Gastrocnemius medialis (tissue), 4 donors: Measurements from ENCODE around the gene JUNB. TPM values are rescaled to one million over a fixed set of nuclear protein-coding genes. Genes with fewer than 3 reads are reported as not detected.
"Not testable (repeated sequence)": the region's sequence is repeated elsewhere in the genome, so short reads cannot be mapped to it uniquely, and the experiment has no call there.

ENCODE experiments used
- ATAC-seq, 2 donors: fragments of 150-250 bp; one replicate each; pipeline ENCODE4 v1.9.1; 2016
- DNase-seq, 2 donors: peaks; one replicate each; pipeline ENCODE4 v3.0.0-alpha.2; 2019
- H3K27ac ChIP-seq, 4 donors: fragments of 200-600 bp; sonication (generic); 1 replicate in 1 of 4; 2 replicates in 3 of 4; pipeline ENCODE4 v1.5.1; 2016 to 2018; ENCODE audit warnings: mild to moderate bottlenecking in 2 of 4, moderate library complexity in 1 of 4
- H3K27me3 ChIP-seq, 3 donors: fragments of 200-600 bp; sonication (generic) in 2 of 3; 1 replicate in 1 of 3; 2 replicates in 2 of 3; pipeline versions ENCODE4 v1.5.1 to v1.6.0; 2016 to 2019; ENCODE audit warnings: mild to moderate bottlenecking in 1 of 3, moderate library complexity in 1 of 3
- H3K36me3 ChIP-seq, 2 donors: fragments of 200-600 bp; sonication (generic) in 1 of 2; one replicate each; pipeline ENCODE4 v1.5.1; 2017 to 2018
- H3K4me1 ChIP-seq, 2 donors: fragments of 200-600 bp; sonication (generic) in 1 of 2; one replicate each; pipeline ENCODE4 v1.5.1; 2016 to 2017; ENCODE audit warnings: mild to moderate bottlenecking in 2 of 2
- H3K4me3 ChIP-seq, 4 donors: fragments of 200-600 bp; sonication (generic) in 3 of 4; 1 replicate in 1 of 4; 2 replicates in 3 of 4; pipeline ENCODE4 v1.5.1; 2016 to 2019; ENCODE audit warnings: mild to moderate bottlenecking in 2 of 4
- H3K9me3 ChIP-seq, 3 donors: fragments of 200-600 bp; sonication (generic) in 2 of 3; 1 replicate in 1 of 3; 2 replicates in 2 of 3; pipeline ENCODE4 v1.5.1; 2016 to 2019
- CTCF ChIP-seq, 5 experiments: fragments of 450-650 bp in 3 of 5; fragments of 200-600 bp in 2 of 5; sonication (generic) in 2 of 5; IDR thresholded peaks in 4 of 5; conservative IDR thresholded peaks in 1 of 5; 1 replicate in 4 of 5; 2 replicates in 1 of 5; pipeline ENCODE4 v1.5.1; 2016 to 2019; ENCODE audit warnings: antibody characterized with exemption in 5 of 5, mild to moderate bottlenecking in 3 of 5, moderate library complexity in 3 of 5
- POLR2A ChIP-seq, 2 donors: fragments of 450-650 bp; IDR thresholded peaks; one replicate each; pipeline ENCODE4 v1.6.1; 2017; ENCODE audit warnings: antibody characterized with exemption in 2 of 2, mild to moderate bottlenecking in 2 of 2, moderate library complexity in 2 of 2
- in situ Hi-C, 4 donors: fragments of 200-750 bp; cut with MboI; loops; one replicate each; pipeline versions ENCODE4 v1.15.0 to v1.8.0; 2017; ENCODE audit warnings: low sequenced_read_pairs in 4 of 4
- intact Hi-C: fragments of 100-400 bp; cut with DNase I; formaldehyde crosslinking; loops from one replicate; pipeline ENCODE4 v1.15.1; 2023; ENCODE audit warnings: low total_unique reads
- total RNA-seq, 4 donors: library from RNA; depleted of rRNA; stranded (reverse); fragments of >200 nt; gene quantifications; one replicate each; pipeline versions ENCODE4 v1.1.0 to v1.2.3, GENCODE V29; 2016

JUNB gene
- total RNA-seq, 4 donors from 2014 or later: 59.0 to 200 (median 128) TPM

- H3K27me3 ChIP-seq: no peaks in the 10 kb centered on the region
- DNase-seq (peak in 1 of 2 donors; percentile 66), ATAC-seq (peak in 1 of 2 donors; percentile 9)
- peak overlapping the region; percentile 20 to 47 (median 38) for H3K27ac ChIP-seq
- H3K9me3 ChIP-seq: no peaks in the 10 kb centered on the region
- no peak overlapping the region for H3K4me3 ChIP-seq
- TF ChIP-seq CTCF (IDR thresholded peaks at IDR 0.05 in 4 of 5, conservative IDR thresholded peaks at IDR 0.05 in 1 of 5): peak; percentile 93 to 98 (median 97)
- no peak for TF ChIP-seq POLR2A (IDR thresholded peaks at IDR 0.05)
- in situ Hi-C loops (loop anchor here in 2 of 4 donors (5.0 kb wide), 1 partner anchor 34 kb away; no protein-coding TSS in a partner anchor), intact Hi-C loops (loop anchor here (1.0 kb wide), 2 partner anchors 18 to 30 kb away; no protein-coding TSS in a partner anchor)
- peaks cover 0 to 22% of the 10 kb centered on the region in 2 donors for H3K36me3 ChIP-seq
- H3K4me1 ChIP-seq: peaks cover 16 to 24% of the 10 kb centered on the region in 2 donors
Observed at GRCh38 chr19:12796146-12797071, 5.1 kb downstream of the JUNB start.

GRCh38 chr19:12797141-12797587, 5.9 kb downstream of the JUNB start:
- Histone ChIP-seq H3K27me3 (no peaks in the 10 kb centered on the region), H3K4me1 (peaks cover 16 to 27% of the 10 kb centered on the region in 2 donors), H3K4me3 (no peak overlapping the region), H3K36me3 (peaks cover 0 to 22% of the 10 kb centered on the region in 2 donors), H3K27ac (peak overlapping the region in 1 of 4 donors; percentile 47), H3K9me3 (no peaks in the 10 kb centered on the region)
- no peak for DNase-seq
- intact Hi-C loops: no loop called here
- in situ Hi-C loops: loop anchor here in 2 of 4 donors (5.0 kb wide), 1 partner anchor 35 kb away; no protein-coding TSS in a partner anchor
- no peak for TF ChIP-seq CTCF (IDR thresholded peaks at IDR 0.05 in 4 of 5, conservative IDR thresholded peaks at IDR 0.05 in 1 of 5)
- no peak for TF ChIP-seq POLR2A (IDR thresholded peaks at IDR 0.05)
- no peak for ATAC-seq

- H3K4me3 ChIP-seq, H3K9me3 ChIP-seq, H3K27ac ChIP-seq, DNase-seq, intact Hi-C loops, H3K27me3 ChIP-seq, ATAC-seq: not testable (repeated sequence)
- H3K36me3 ChIP-seq: peaks cover 0 to 22% of the 10 kb centered on the region in 2 donors
- in situ Hi-C loops: loop anchor here in 2 of 4 donors (5.0 kb wide), 1 partner anchor 35 kb away; no protein-coding TSS in a partner anchor
- peaks cover 19 to 31% of the 10 kb centered on the region in 2 donors for H3K4me1 ChIP-seq
Observed at GRCh38 chr19:12797607-12798006, 6.3 kb downstream of the JUNB start.

GRCh38 chr19:12799742-12800465, 8.6 kb downstream of the JUNB start:
- H3K27ac ChIP-seq: peak overlapping the region in 2 of 4 donors; percentile 86 to 93
- TF ChIP-seq POLR2A (IDR thresholded peaks at IDR 0.05) (no peak), CTCF (IDR thresholded peaks at IDR 0.05 in 4 of 5, conservative IDR thresholded peaks at IDR 0.05 in 1 of 5) (no peak)
- peaks cover 10 to 26% of the 10 kb centered on the region in 2 donors for H3K4me1 ChIP-seq
- ATAC-seq (no peak), DNase-seq (no peak)
- H3K27me3 ChIP-seq: no peaks in the 10 kb centered on the region
- H3K9me3 ChIP-seq: no peaks in the 10 kb centered on the region
- in situ Hi-C loops: loop anchor here in 2 of 4 donors (5.0 kb wide), 1 partner anchor 38 kb away; no protein-coding TSS in a partner anchor
- peaks cover 0 to 22% of the 10 kb centered on the region in 2 donors for H3K36me3 ChIP-seq
- intact Hi-C loops: no loop called here
- no peak overlapping the region for H3K4me3 ChIP-seq
